Measurements from ENCODE around the gene SLC3A2. TPM values are rescaled to one million over a fixed set of nuclear protein-coding genes. Genes with fewer than 3 reads are reported as not detected.

SLC3A2 gene
- total and polyA plus RNA-seq, 4 experiments from 2014 or later, result 157 to 226 (median 210) TPM

DNA sequence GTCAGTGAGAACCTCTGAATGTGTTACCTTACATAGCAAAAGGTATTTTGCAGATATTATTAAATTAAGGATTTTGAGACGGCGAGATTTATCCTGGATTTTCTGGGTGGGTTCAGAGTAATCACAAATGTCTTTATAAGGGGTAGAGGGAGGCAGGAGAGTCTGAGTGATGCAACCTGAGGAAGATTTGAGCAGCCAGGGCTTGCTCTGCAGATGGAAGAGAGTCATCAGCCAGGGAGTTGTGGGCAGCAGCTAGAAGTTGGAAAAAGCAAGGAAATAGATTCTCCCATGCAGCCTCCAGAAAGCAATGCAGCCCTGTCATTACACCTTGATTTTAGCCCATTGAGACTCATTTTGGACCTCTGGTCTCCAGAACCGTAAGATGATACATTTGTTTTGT, 37.2 kb upstream of the SLC3A2 start:
- Mint-ChIP-seq H3K36me3 (peaks cover 0 to 10% of the 10 kb centered on the region in 2 donors), H3K4me3 (peak overlapping the region in 1 of 8 donors; percentile 59), H3K27me3 (no peaks in the 10 kb centered on the region), H3K9me3 (peaks cover 0 to 7% (median 0%) of the 10 kb centered on the region in 8 donors), H3K27ac (peak overlapping the region in 3 of 7 donors; percentile 19 to 69 (median 46)), H3K4me1 (peaks cover 6 to 27% (median 16%) of the 10 kb centered on the region in 4 donors)
- ChIA-PET CTCF (ENCODE audit: partially characterized antibody) (interaction anchor here (0.8 kb wide), 1 partner anchor 19 kb away, joined by 4 read pairs; no protein-coding TSS in a partner anchor), POLR2A (ENCODE audit: partially characterized antibody) (interaction anchor here (0.6 to 13.8 kb wide), 14 partner anchors 10 to 292 kb away, joined by 3 to 801 read pairs (median 4); partner anchors contain the start of genes C11orf98, CSKMT, HNRNPUL2 and NXF1)
- intact Hi-C loops (cut with micrococcal nuclease), result no loop called here
- H3K9me3 ChIP-seq (ENCODE audit: control insufficient read depth in 1 of 2, low read length in 2 of 2), result no peaks in the 10 kb centered on the region
- no peak for DNase-seq
- H3K4me3 ChIP-seq (ENCODE audit: low read length in 2 of 2), result no peak overlapping the region
- no peaks in the 10 kb centered on the region for H3K27me3 ChIP-seq (ENCODE audit: insufficient read depth, low read length)
- H3K27ac ChIP-seq (ENCODE audit: low read depth, low read length), result no peak overlapping the region
- H3K4me1 ChIP-seq (ENCODE audit: insufficient read depth, low read length), result peaks cover 21% of the 10 kb centered on the region
- no peaks in the 10 kb centered on the region for H3K36me3 ChIP-seq (ENCODE audit: insufficient read depth, low read length)

DNA sequence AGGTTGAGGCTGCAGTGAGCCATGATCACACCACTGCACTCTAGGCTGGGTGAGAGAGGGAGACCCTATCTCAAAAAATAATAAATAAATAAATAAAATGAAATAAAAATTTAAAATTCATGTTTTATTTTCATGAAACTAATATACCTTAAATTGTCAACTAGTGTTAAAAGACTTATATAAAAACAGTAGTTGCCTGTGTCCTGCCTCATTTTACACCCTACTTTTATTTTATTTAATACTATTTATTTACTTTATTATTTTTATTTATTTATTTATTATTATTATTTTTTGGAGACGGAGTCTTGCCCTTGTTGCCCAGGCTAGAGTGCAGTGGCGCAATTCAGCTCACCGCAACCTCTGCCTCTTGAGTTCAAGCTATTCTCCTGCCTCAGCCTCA, 36.5 kb upstream of the SLC3A2 start:
- H3K9me3 ChIP-seq (ENCODE audit: control insufficient read depth in 1 of 2, low read length in 2 of 2), result no peaks in the 10 kb centered on the region
- no peaks in the 10 kb centered on the region for H3K27me3 ChIP-seq (ENCODE audit: insufficient read depth, low read length)
- no peak overlapping the region for H3K27ac ChIP-seq (ENCODE audit: low read depth, low read length)
- peaks cover 0 to 7% (median 0%) of the 10 kb centered on the region in 8 donors for H3K9me3 Mint-ChIP-seq
- ChIA-PET POLR2A (ENCODE audit: partially characterized antibody) (interaction anchor here (0.6 to 13.8 kb wide), 6 partner anchors 9 to 179 kb away, joined by 3 to 801 read pairs (median 95); partner anchors contain the start of genes C11orf98, CSKMT, NXF1 and SLC3A2), CTCF (ENCODE audit: partially characterized antibody) (no interaction called here)
- no peak for DNase-seq
- peaks cover 2 to 20% (median 14%) of the 10 kb centered on the region in 4 donors for H3K4me1 Mint-ChIP-seq
- no peaks in the 10 kb centered on the region for H3K36me3 ChIP-seq (ENCODE audit: insufficient read depth, low read length)
- H3K36me3 Mint-ChIP-seq, result peaks cover 0 to 7% of the 10 kb centered on the region in 2 donors
- peaks cover 14% of the 10 kb centered on the region for H3K4me1 ChIP-seq (ENCODE audit: insufficient read depth, low read length)
- intact Hi-C loops (cut with micrococcal nuclease), result no loop called here
- no peaks in the 10 kb centered on the region for H3K27me3 Mint-ChIP-seq
- H3K4me3 ChIP-seq (ENCODE audit: low read length in 2 of 2), result no peak overlapping the region
- peak overlapping the region in 1 of 8 donors; percentile 59 for H3K4me3 Mint-ChIP-seq
- peak overlapping the region in 1 of 7 donors; percentile 41 for H3K27ac Mint-ChIP-seq

DNA sequence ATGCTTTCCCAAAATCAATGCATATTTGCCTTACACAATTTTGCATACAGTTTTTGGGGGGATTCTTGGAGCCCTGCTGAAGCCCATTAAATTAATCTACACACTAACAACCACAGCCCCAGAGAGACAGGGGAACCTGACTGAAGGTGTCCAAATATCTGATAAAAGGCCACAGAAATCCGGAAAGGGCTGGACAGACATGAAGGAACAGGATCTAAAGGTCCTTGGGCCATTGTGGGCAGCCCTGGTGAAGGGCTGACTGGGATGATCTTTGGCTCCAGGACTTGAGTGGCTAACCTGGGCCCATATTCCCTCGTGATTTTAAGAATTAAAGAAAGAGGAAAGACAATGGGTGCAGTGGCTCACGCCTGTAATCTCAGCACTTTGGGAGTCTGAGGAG, 34.5 kb upstream of the SLC3A2 start:
- Mint-ChIP-seq H3K4me1 (peaks cover 0 to 18% (median 10%) of the 10 kb centered on the region in 4 donors), H3K27me3 (no peaks in the 10 kb centered on the region), H3K36me3 (peaks cover 0 to under 1% of the 10 kb centered on the region in 2 donors), H3K27ac (no peak overlapping the region), H3K4me3 (no peak overlapping the region), H3K9me3 (peaks cover 0 to 2% (median 0%) of the 10 kb centered on the region in 8 donors)
- H3K4me3 ChIP-seq (ENCODE audit: low read length in 2 of 2), result no peak overlapping the region
- H3K4me1 ChIP-seq (ENCODE audit: insufficient read depth, low read length), result peaks cover 13% of the 10 kb centered on the region
- CTCF ChIA-PET (ENCODE audit: partially characterized antibody), result interaction anchor here (1.0 kb wide), 1 partner anchor 60 kb away, joined by 3 read pairs; no protein-coding TSS in a partner anchor
- DNase-seq, result no peak
- H3K9me3 ChIP-seq (ENCODE audit: control insufficient read depth in 1 of 2, low read length in 2 of 2), result no peaks in the 10 kb centered on the region
- intact Hi-C loops (cut with micrococcal nuclease), result no loop called here
- no peaks in the 10 kb centered on the region for H3K36me3 ChIP-seq (ENCODE audit: insufficient read depth, low read length)
- no peak overlapping the region for H3K27ac ChIP-seq (ENCODE audit: low read depth, low read length)
- H3K27me3 ChIP-seq (ENCODE audit: insufficient read depth, low read length), result no peaks in the 10 kb centered on the region
- POLR2A ChIA-PET (ENCODE audit: partially characterized antibody), result interaction anchor here (1.6 to 9.7 kb wide), 2 partner anchors 7 to 15 kb away, joined by 5 to 667 read pairs; partner anchors contain the start of gene STX5

DNA sequence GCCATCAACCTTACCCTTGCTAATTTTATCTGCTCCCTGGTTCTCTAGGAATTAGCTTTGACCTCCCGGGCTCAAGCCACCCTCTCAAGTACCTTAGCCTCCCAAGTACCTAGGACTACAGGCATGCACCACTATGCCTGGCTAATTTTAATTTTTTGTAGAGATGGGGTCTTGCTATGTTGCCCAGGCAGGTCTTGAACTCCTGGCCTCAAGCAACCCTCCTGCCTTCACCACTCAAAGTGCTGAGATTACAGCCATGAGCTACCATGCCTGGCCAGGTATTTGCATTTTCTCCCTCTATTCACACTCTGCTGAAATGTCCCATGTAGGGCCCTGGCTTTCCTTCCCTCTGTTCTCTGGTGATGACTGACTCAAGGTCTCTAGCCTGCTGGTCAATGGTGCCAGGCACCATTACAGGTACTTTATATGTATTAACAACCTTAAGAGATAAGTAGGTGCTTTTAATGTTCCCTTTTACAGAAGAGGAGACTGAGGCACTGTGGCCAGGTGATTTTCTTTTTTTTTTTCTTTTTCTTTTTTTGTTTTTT, 32.9 kb upstream of the SLC3A2 start:
- H3K27ac ChIP-seq (ENCODE audit: low read depth, low read length), result no peak overlapping the region
- Mint-ChIP-seq H3K9me3 (peaks cover 0 to 2% (median 0%) of the 10 kb centered on the region in 8 donors), H3K27ac (peak overlapping the region in 3 of 7 donors; percentile 3 to 68 (median 35)), H3K27me3 (no peaks in the 10 kb centered on the region), H3K36me3 (peaks cover 12 to 17% of the 10 kb centered on the region in 2 donors), H3K4me1 (peaks cover 12 to 34% (median 22%) of the 10 kb centered on the region in 4 donors), H3K4me3 (no peak overlapping the region)
- no peaks in the 10 kb centered on the region for H3K27me3 ChIP-seq (ENCODE audit: insufficient read depth, low read length)
- ChIA-PET POLR2A (ENCODE audit: partially characterized antibody) (interaction anchor here (1.5 to 10.2 kb wide), 3 partner anchors 6 to 35 kb away, joined by 4 to 667 read pairs (median 138); partner anchors contain the start of genes SLC3A2 and WDR74), CTCF (ENCODE audit: partially characterized antibody) (no interaction called here)
- intact Hi-C loops (cut with micrococcal nuclease), result no loop called here
- H3K9me3 ChIP-seq (ENCODE audit: control insufficient read depth in 1 of 2, low read length in 2 of 2), result no peaks in the 10 kb centered on the region
- peaks cover 16% of the 10 kb centered on the region for H3K36me3 ChIP-seq (ENCODE audit: insufficient read depth, low read length)
- no peak for DNase-seq
- no peak overlapping the region for H3K4me3 ChIP-seq (ENCODE audit: low read length in 2 of 2)
- peaks cover 18% of the 10 kb centered on the region for H3K4me1 ChIP-seq (ENCODE audit: insufficient read depth, low read length)

DNA sequence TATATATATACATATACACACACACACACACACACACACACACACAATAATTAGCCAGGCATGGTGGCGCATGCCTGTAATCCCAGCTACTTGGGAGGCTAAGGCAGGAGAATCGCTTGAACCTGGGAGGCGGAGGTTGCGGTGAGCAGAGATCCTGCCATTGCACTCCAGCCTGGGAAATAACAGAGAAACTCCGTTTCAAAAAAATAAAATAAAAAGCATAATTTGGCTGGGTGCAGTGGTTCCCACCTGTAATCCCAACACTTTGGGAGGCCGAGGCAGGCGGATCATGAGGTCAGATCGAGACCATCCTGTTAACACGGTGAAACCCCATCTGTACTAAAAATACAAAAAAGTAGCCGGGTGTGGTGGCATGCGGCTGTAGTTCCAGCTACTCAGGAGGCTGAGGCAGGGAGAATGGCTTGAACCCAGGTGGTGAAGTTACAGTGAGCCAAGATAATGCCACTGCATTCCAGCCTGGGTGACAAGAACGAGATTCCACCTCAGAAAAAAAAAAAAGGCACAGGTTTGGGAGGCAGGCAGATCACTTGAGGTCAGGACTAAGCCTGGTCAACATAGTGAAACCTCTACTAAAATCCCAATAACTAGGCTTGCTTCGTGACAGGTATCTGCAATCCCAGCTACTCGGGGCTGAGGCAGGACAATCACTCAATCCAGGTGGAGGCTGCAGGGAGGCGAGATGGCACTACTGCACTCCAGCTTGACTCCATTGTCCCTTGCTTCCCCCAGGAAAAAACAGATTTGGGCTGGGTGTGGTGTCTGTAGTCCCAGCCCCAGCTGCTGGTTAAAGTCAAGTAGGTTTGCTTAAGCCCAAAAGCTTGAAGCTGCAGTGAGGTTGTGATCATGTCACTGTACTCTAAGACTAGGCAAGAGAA, 29.5 kb upstream of the SLC3A2 start:
- POLR2A ChIA-PET (ENCODE audit: partially characterized antibody), result interaction anchor here (0.6 to 10.3 kb wide), 14 partner anchors 8 to 294 kb away, joined by 3 to 667 read pairs (median 5); partner anchors contain the start of genes EEF1G, HNRNPUL2, LBHD1 and SLC3A2
- CTCF ChIA-PET (ENCODE audit: partially characterized antibody), result interaction anchor here (1.0 kb wide), 1 partner anchor 308 kb away, joined by 3 read pairs; no protein-coding TSS in a partner anchor
- H3K4me3 Mint-ChIP-seq, result peak overlapping the region in 4 of 8 donors; percentile 6 to 69 (median 36)

DNA sequence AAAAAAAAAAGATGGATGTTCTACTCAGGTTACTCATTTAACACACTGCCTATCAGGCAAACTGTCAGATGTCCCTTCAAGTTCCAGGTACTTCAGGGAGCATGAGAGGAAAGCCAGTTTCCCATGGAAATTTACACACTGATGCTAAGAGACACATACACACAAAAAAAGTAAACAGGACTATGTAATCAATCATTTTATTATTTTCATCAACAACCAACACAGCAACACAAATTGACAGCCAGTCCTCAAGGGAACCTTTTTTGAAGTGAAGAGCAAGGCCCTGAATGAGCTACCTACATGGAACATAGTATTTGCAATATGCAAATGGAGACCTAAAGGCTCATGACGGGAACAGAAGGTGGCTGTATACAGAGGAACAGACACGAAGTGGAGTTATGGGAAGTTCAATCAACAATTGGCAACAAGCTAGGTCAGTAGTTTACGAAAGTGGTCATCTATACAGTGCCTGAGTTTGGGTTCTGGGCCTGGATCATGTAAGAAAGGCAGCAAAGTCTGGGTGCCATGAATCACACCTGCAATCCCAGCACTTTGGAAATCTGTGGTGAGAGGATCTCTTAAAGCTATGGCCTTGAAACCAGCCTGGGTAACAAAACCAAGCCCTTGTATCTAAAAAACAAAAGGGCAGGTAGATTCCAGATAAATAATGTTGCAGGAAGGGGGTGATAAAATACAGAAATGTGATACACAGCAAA, 28.7 kb upstream of the SLC3A2 start:
- Histone ChIP-seq H3K4me1 (ENCODE audit: insufficient read depth, low read length) (peaks cover 49% of the 10 kb centered on the region), H3K27ac (ENCODE audit: low read depth, low read length) (no peak overlapping the region), H3K9me3 (ENCODE audit: control insufficient read depth in 1 of 2, low read length in 2 of 2) (no peaks in the 10 kb centered on the region), H3K4me3 (ENCODE audit: low read length in 2 of 2) (no peak overlapping the region), H3K36me3 (ENCODE audit: insufficient read depth, low read length) (peaks cover 33% of the 10 kb centered on the region), H3K27me3 (ENCODE audit: insufficient read depth, low read length) (no peaks in the 10 kb centered on the region)
- Mint-ChIP-seq H3K9me3 (peaks cover 0 to 8% (median 0%) of the 10 kb centered on the region in 8 donors), H3K27me3 (no peaks in the 10 kb centered on the region), H3K4me1 (peaks cover 41 to 68% (median 52%) of the 10 kb centered on the region in 4 donors), H3K4me3 (peak overlapping the region in 5 of 8 donors; percentile 6 to 69 (median 43)), H3K27ac (peak overlapping the region; percentile 48 to 93 (median 82)), H3K36me3 (peaks cover 33 to 50% of the 10 kb centered on the region in 2 donors)
- CTCF ChIA-PET (ENCODE audit: partially characterized antibody), result no interaction called here
- DNase-seq, result no peak
- intact Hi-C loops (cut with micrococcal nuclease), result loop anchor here (10.0 kb wide), 1 partner anchor 297 kb away; no protein-coding TSS in a partner anchor
- POLR2A ChIA-PET (ENCODE audit: partially characterized antibody), result interaction anchor here (1.1 to 10.3 kb wide), 10 partner anchors 9 to 278 kb away, joined by 3 to 667 read pairs (median 23); partner anchors contain the start of genes EEF1G, GNG3, LBHD1 and SLC3A2

More for the DNA sequence above, 29.5 kb upstream of the SLC3A2 start:
- Mint-ChIP-seq H3K27me3 (no peaks in the 10 kb centered on the region), H3K36me3 (peaks cover 33 to 50% of the 10 kb centered on the region in 2 donors), H3K4me1 (peaks cover 38 to 62% (median 47%) of the 10 kb centered on the region in 4 donors), H3K9me3 (peaks cover 0 to 8% (median 0%) of the 10 kb centered on the region in 8 donors), H3K27ac (peak overlapping the region; percentile 59 to 93 (median 85))
- intact Hi-C loops (cut with micrococcal nuclease), result loop anchor here (10.0 kb wide), 1 partner anchor 296 kb away; no protein-coding TSS in a partner anchor
- H3K27ac ChIP-seq (ENCODE audit: low read depth, low read length), result no peak overlapping the region
- H3K9me3 ChIP-seq (ENCODE audit: control insufficient read depth in 1 of 2, low read length in 2 of 2), result no peaks in the 10 kb centered on the region
- peaks cover 33% of the 10 kb centered on the region for H3K36me3 ChIP-seq (ENCODE audit: insufficient read depth, low read length)
- peaks cover 41% of the 10 kb centered on the region for H3K4me1 ChIP-seq (ENCODE audit: insufficient read depth, low read length)
- DNase-seq, result no peak
- H3K27me3 ChIP-seq (ENCODE audit: insufficient read depth, low read length), result no peaks in the 10 kb centered on the region
- no peak overlapping the region for H3K4me3 ChIP-seq (ENCODE audit: low read length in 2 of 2)

All from CD4-positive, alpha-beta memory T cell (primary cell).